WTC11 (cell line): ENCODE data around the gene RNF146.

Experiments
- E2F5 ChIP-seq: sonication (generic); formaldehyde crosslinking; IDR thresholded peaks from 2 replicates; pipeline ENCODE4 v1.8.1; 2022; ENCODE audit warnings: mild to moderate bottlenecking, moderate library complexity, missing genetic modification reagents
- JUN ChIP-seq: sonication (generic); formaldehyde crosslinking; IDR thresholded peaks from 2 replicates; pipeline ENCODE4 v1.8.0; 2023; ENCODE audit warnings: mild to moderate bottlenecking, missing genetic modification reagents
- TF ChIP-seq, protein P1 (sequence below): sonication (generic); formaldehyde crosslinking; IDR thresholded peaks from 2 replicates; pipeline ENCODE4 v1.8.0; 2022; ENCODE audit warnings: mild to moderate bottlenecking, missing genetic modification reagents

DNA sequence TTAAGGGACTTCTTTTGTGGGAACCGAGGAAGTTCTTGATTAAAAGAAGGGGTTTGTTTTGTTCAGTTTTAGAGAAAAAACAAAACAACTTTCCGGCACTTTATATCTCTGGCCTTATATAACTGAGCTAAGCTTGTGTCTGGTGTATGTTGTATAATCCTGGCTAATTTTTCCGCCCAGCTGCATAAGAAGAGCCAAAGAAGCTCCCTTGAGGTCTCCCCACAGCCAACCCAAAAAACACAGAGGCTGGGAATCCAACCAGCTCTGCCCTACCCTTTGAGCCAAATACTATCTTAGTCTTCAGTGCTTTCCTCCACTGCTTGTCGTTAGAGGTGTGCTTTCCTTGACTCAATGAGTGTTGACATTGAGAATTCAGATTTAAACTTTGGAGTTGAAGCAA is 45.5 kb upstream of the RNF146 start:
- TF ChIP-seq, protein P1, sequence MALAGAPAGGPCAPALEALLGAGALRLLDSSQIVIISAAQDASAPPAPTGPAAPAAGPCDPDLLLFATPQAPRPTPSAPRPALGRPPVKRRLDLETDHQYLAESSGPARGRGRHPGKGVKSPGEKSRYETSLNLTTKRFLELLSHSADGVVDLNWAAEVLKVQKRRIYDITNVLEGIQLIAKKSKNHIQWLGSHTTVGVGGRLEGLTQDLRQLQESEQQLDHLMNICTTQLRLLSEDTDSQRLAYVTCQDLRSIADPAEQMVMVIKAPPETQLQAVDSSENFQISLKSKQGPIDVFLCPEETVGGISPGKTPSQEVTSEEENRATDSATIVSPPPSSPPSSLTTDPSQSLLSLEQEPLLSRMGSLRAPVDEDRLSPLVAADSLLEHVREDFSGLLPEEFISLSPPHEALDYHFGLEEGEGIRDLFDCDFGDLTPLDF (CRISPR knock-in tag): no peak
- no peak for TF ChIP-seq JUN (CRISPR knock-in tag)
- TF ChIP-seq E2F5 (CRISPR knock-in tag): no peak
